GM23338 (cell line): ENCODE measurements around the gene GNB1. TPM values are rescaled to one million over a fixed set of nuclear protein-coding genes. Genes with fewer than 3 reads are reported as not detected.
A peak's percentile ranks its signal among the peaks of the same experiment; 100 is the strongest.

ENCODE experiments used
- ATAC-seq: fragments of 200-7000 bp; cut with Tn5 transposase; 3 replicates; pipeline ENCODE4 v1.9.1; 2020
- DNase-seq: peaks from one replicate; pipeline ENCODE4 v3.0.0-alpha.2; 2015; ENCODE audit warnings: low spot score
- H2AFZ ChIP-seq: fragments of 200-600 bp; sonication (generic); 2 replicates; pipeline ENCODE4 v1.8.0; 2016; ENCODE audit warnings: antibody characterized with exemption, mild to moderate bottlenecking, moderate library complexity
- H3F3A ChIP-seq: fragments of 200-600 bp; sonication (generic); replicated peaks from 2 replicates; pipeline ENCODE4 v1.8.0; 2017; ENCODE audit warnings: antibody characterized with exemption, mixed run types, low read depth
- H3K27ac ChIP-seq: fragments of 200-600 bp; sonication (generic); 2 replicates; pipeline ENCODE4 v1.6.1; 2016; ENCODE audit warnings: low read depth
- H3K27me3 ChIP-seq: fragments of 200-600 bp; sonication (generic); 2 replicates; pipeline ENCODE4 v1.8.0; 2016; ENCODE audit warnings: mild to moderate bottlenecking, mixed run types, moderate library complexity; ENCODE audit not compliant: insufficient read depth
- H3K36me3 ChIP-seq: fragments of 200-600 bp; sonication (generic); 2 replicates; pipeline ENCODE4 v1.8.0; 2016; ENCODE audit warnings: mild to moderate bottlenecking; ENCODE audit not compliant: insufficient read depth
- H3K4me1 ChIP-seq: fragments of 200-600 bp; sonication (generic); 2 replicates; pipeline ENCODE4 v1.8.0; 2016; ENCODE audit warnings: mild to moderate bottlenecking, moderate library complexity; ENCODE audit not compliant: insufficient read depth
- H3K4me2 ChIP-seq: fragments of 200-600 bp; sonication (generic); 2 replicates; pipeline ENCODE4 v1.7.1; 2017; ENCODE audit warnings: mixed run types
- H3K4me3 ChIP-seq: fragments of 200-600 bp; sonication (generic); 2 replicates; pipeline ENCODE4 v1.6.1; 2016; ENCODE audit warnings: mixed run types
- H3K79me2 ChIP-seq: fragments of 200-600 bp; sonication (generic); replicated peaks from 2 replicates; pipeline ENCODE4 v1.8.0; 2017; ENCODE audit warnings: mild to moderate bottlenecking; ENCODE audit not compliant: insufficient read depth
- H3K9me2 ChIP-seq: fragments of 200-600 bp; sonication (generic); 2 replicates; pipeline ENCODE4 v1.8.0; 2017; ENCODE audit not compliant: insufficient read depth
- H4K20me1 ChIP-seq: fragments of 200-600 bp; sonication (generic); replicated peaks from 2 replicates; pipeline ENCODE4 v1.8.0; 2017; ENCODE audit warnings: mild to moderate bottlenecking; ENCODE audit not compliant: insufficient read depth
- H3K27ac Mint-ChIP-seq: 2 replicates; pipeline ENCODE4 v1.8.0; 2020; ENCODE audit warnings: inconsistent platforms, mild to moderate bottlenecking, moderate library complexity, mixed read lengths
- H3K27me3 Mint-ChIP-seq: 3 replicates; pipeline ENCODE4 v1.8.0; 2022; ENCODE audit warnings: low read depth, mild to moderate bottlenecking, moderate library complexity, mixed read lengths, inconsistent platforms; ENCODE audit not compliant: insufficient read depth, poor library complexity
- H3K36me3 Mint-ChIP-seq: 3 replicates; pipeline ENCODE4 v1.8.0; 2021; ENCODE audit warnings: low read depth, mild to moderate bottlenecking, inconsistent platforms, moderate library complexity, mixed read lengths
- H3K4me1 Mint-ChIP-seq: 3 replicates; pipeline ENCODE4 v1.8.0; 2020; ENCODE audit warnings: mild to moderate bottlenecking, inconsistent platforms, mixed read lengths
- H3K4me3 Mint-ChIP-seq: 3 replicates; pipeline ENCODE4 v1.8.0; 2021; ENCODE audit warnings: moderate library complexity, mild to moderate bottlenecking, inconsistent platforms, mixed read lengths
- H3K9me3 Mint-ChIP-seq: 3 replicates; pipeline ENCODE4 v1.8.0; 2020; ENCODE audit warnings: moderate library complexity, mild to moderate bottlenecking, inconsistent platforms, mixed read lengths
- POLR2AphosphoS5 ChIP-seq: IDR thresholded peaks from 2 replicates; pipeline ENCODE4 v1.6.1; 2016; ENCODE audit warnings: antibody characterized with exemption, low read depth
- ZNF331 ChIP-seq: fragments of 250-450 bp; sonication (Bioruptor Pico); IDR thresholded peaks from 2 replicates; pipeline ENCODE4 v1.5.0; 2020; ENCODE audit warnings: low read depth, mild to moderate bottlenecking, moderate library complexity
- polyA plus RNA-seq: library from polyadenylated mRNA; unstranded; fragments of >200 nt; fragmentation: Nextera tagmentation; extraction: Ambion mirVana; gene quantifications from 2 replicates; pipeline ENCODE4 v1.2.1, GENCODE V29; 2016
- total RNA-seq: library from RNA; depleted of rRNA; stranded (reverse); fragments of >200 nt; shearing (Covaris generic); gene quantifications from 2 replicates; pipeline ENCODE4 v1.2.3, GENCODE V29; 2014
- TF ChIP-seq, protein P1 (sequence below): IDR thresholded peaks from one replicate; pipeline ENCODE4 v1.6.1; 2018; ENCODE audit warnings: antibody characterized with exemption; ENCODE audit not compliant: unreplicated experiment
- TF ChIP-seq, protein P2 (sequence below), 2 experiments: fragments of 200-600 bp in 1 of 2; sonication (generic) in 1 of 2; conservative IDR thresholded peaks; 2 replicates each; pipeline versions ENCODE4 v1.5.1 to v1.6.1; 2016 to 2017; ENCODE audit warnings: antibody characterized with exemption in 2 of 2, low read depth in 2 of 2, mild to moderate bottlenecking in 2 of 2, moderate library complexity in 1 of 2

The GNB1 gene
- total and polyA plus RNA-seq, 2 experiments from 2014 or later = 65.4 to 138 TPM

- ATAC-seq = no peak
- Mint-ChIP-seq H3K27me3 (peaks cover 41% of the 10 kb centered on the region), H3K4me1 (peaks cover 56% of the 10 kb centered on the region), H3K36me3 (peaks cover 11% of the 10 kb centered on the region), H3K4me3 (peak overlapping the region; percentile 81), H3K9me3 (no peaks in the 10 kb centered on the region), H3K27ac (peak overlapping the region; percentile 94)
- Histone ChIP-seq H4K20me1 (peaks cover 29% of the 10 kb centered on the region), H3K79me2 (peaks cover 37% of the 10 kb centered on the region), H3K4me2 (peak overlapping the region; percentile 86), H3K9me2 (no peaks in the 10 kb centered on the region), H3K27ac (peak overlapping the region; percentile 88), H3K4me1 (peaks cover 42% of the 10 kb centered on the region), H3K36me3 (no peaks in the 10 kb centered on the region), H3K27me3 (no peaks in the 10 kb centered on the region), H3K4me3 (peak overlapping the region; percentile 89), H3F3A (peaks cover 43% of the 10 kb centered on the region), H2AFZ (no peak overlapping the region)
- DNase-seq = no peak
- TF ChIP-seq, protein P1, sequence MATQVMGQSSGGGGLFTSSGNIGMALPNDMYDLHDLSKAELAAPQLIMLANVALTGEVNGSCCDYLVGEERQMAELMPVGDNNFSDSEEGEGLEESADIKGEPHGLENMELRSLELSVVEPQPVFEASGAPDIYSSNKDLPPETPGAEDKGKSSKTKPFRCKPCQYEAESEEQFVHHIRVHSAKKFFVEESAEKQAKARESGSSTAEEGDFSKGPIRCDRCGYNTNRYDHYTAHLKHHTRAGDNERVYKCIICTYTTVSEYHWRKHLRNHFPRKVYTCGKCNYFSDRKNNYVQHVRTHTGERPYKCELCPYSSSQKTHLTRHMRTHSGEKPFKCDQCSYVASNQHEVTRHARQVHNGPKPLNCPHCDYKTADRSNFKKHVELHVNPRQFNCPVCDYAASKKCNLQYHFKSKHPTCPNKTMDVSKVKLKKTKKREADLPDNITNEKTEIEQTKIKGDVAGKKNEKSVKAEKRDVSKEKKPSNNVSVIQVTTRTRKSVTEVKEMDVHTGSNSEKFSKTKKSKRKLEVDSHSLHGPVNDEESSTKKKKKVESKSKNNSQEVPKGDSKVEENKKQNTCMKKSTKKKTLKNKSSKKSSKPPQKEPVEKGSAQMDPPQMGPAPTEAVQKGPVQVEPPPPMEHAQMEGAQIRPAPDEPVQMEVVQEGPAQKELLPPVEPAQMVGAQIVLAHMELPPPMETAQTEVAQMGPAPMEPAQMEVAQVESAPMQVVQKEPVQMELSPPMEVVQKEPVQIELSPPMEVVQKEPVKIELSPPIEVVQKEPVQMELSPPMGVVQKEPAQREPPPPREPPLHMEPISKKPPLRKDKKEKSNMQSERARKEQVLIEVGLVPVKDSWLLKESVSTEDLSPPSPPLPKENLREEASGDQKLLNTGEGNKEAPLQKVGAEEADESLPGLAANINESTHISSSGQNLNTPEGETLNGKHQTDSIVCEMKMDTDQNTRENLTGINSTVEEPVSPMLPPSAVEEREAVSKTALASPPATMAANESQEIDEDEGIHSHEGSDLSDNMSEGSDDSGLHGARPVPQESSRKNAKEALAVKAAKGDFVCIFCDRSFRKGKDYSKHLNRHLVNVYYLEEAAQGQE = no peak
- TF ChIP-seq, protein P2, sequence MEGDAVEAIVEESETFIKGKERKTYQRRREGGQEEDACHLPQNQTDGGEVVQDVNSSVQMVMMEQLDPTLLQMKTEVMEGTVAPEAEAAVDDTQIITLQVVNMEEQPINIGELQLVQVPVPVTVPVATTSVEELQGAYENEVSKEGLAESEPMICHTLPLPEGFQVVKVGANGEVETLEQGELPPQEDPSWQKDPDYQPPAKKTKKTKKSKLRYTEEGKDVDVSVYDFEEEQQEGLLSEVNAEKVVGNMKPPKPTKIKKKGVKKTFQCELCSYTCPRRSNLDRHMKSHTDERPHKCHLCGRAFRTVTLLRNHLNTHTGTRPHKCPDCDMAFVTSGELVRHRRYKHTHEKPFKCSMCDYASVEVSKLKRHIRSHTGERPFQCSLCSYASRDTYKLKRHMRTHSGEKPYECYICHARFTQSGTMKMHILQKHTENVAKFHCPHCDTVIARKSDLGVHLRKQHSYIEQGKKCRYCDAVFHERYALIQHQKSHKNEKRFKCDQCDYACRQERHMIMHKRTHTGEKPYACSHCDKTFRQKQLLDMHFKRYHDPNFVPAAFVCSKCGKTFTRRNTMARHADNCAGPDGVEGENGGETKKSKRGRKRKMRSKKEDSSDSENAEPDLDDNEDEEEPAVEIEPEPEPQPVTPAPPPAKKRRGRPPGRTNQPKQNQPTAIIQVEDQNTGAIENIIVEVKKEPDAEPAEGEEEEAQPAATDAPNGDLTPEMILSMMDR (conservative IDR thresholded peaks at IDR 0.05; ENCODE audit: low read depth in 2 of 2) = 0 out of 4 replicates have a peak, but pooled peaks of 1 of the 2 experiments have one; percentile 7
Observed at GRCh38 chr1:1779320-1779675, 111.6 kb downstream of the GNB1 start.

DNA sequence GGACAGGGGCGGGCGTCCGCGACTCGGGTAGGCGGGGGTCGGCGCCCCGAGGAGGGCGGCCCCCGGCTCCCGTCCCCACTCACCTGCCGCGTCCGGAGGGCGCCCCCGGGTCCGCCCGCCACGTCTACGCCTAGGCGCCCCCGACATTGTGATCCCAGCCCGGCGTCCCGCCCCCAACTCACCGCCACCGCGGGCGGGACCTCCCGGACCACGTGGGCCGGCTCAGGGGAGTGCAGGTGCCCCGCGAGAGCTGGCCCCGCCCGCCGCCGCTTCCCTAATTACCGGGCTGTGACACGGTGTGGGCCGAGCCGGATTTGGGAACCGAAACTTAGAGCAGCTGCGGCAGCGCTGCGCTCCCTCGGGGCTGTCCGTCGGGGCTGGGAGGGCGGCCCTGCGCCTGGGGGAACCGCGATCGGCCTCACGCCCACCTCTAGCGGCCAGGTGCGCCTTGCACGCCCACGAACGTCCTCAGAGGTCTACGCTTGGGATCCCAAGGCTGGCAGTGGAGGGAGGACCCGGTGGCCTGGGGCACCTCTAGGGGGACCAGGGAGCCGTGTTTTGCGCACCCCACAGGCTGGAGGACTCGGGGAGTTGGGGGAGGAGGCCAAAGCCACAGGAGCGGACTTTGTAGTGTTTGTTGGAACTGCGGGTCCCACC lies 112.1 kb downstream of the GNB1 start:
- Mint-ChIP-seq H3K27me3 (peaks cover 41% of the 10 kb centered on the region), H3K4me3 (peak overlapping the region; percentile 81), H3K27ac (peak overlapping the region; percentile 94), H3K36me3 (peaks cover 11% of the 10 kb centered on the region), H3K4me1 (peaks cover 56% of the 10 kb centered on the region), H3K9me3 (no peaks in the 10 kb centered on the region)
- ATAC-seq (peak; percentile 40), DNase-seq (peak; percentile 91)
- peaks cover 42% of the 10 kb centered on the region for H3K79me2 ChIP-seq
- TF ChIP-seq POLR2AphosphoS5 = peak; percentile 76
- no peak for TF ChIP-seq ZNF331
- TF ChIP-seq, protein P2 (conservative IDR thresholded peaks at IDR 0.05; ENCODE audit: low read depth in 2 of 2) = peak; percentile 15 to 44; a peak in 3 of 4 replicates
- no peak overlapping the region for H2AFZ ChIP-seq
- H3K27me3 ChIP-seq = no peaks in the 10 kb centered on the region
- H4K20me1 ChIP-seq = peaks cover 29% of the 10 kb centered on the region
- peaks cover 42% of the 10 kb centered on the region for H3F3A ChIP-seq
- H3K4me2 ChIP-seq = peak overlapping the region; percentile 86
- no peaks in the 10 kb centered on the region for H3K36me3 ChIP-seq
- peak overlapping the region; percentile 88 for H3K27ac ChIP-seq
- H3K9me2 ChIP-seq = no peaks in the 10 kb centered on the region
- peak overlapping the region; percentile 89 for H3K4me3 ChIP-seq
- H3K4me1 ChIP-seq = peaks cover 42% of the 10 kb centered on the region
